Measurements from ENCODE around the gene CHD1.

CHD1 gene

DNA sequence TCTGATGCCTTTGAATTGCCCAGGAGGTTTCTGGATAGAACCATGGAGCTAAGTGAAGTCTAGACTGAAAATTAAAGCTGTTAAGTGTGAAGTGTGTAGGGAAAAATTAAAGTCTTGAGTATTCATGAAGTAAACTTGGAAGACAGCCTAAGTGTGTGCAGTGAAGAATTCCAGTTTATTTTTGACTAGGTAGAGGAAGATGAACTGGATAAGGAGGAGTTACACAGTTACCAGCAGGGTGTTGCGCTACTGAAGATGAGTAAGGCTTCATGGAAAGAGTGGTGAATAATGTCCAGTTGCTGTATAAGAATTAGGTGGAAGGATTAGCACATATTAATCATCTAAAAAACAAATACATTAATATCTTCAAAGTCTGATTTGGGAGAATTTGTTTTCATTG, 5.7 kb upstream of the CHD1 start:
- DNase-seq = no peak

DNA sequence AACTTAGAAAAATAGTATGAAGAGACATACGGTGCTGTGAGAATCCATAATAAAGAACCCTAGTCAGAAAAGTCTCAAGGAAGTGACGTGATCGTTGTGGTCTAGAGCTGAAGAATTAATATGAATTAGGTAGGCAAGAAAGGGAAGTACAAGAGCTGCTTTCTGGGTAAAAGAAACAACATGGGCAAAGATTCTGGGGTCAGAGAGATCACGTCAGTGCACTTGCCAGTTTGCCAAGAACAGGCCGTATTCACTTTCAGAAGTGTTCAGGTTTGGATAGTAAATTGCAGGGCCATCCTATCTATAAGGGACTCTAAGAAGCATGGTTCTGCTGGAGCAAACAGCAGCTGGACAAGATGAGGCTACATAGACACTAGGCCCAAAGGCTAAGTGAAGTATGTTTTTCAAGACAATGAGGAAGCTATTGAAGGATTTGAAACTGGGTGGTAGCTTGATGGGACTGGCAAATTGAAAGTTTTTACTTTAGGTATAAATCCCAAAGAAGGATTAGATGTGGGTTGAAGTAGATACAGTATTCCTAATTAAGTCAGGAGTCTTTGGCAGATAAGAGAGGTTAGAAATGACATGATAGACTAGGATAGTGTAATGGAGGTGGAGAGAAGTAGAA, 4.8 kb upstream of the CHD1 start:
- DNase-seq = no peak

DNA sequence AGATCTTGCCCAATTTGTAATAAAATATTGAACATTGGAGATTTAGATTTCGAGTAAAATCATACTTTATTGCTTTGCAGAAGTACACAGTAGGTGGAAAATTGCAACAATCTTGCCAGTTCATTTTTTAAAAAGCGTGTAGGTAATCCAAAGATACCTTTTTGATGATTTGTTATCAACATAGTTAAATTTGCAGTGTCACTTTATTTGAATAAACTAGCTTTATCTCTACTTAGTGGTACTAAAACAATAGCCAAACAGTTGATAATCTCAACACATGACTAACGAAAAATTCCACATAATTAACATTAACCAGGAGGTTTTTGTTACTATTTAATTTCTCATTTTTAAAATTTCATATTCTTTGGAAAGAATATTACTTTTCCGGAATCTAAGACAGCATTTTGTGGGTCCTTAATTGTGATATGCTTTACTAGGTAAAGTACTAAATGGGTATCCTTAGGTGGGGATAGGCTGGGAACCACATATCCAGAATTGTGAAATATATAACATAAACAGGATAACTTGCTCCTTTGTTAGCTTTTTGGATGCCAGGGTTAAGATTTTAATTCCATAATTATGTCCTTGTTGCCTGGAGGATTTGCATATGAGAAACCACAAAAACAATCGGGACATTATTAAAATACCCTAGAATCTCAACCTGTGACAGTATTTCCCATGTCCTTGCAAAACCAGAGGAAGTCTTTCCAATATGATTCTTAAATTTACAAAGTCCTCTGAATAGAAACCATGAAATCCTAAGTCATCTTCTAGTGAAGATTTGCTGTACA, 2.4 kb upstream of the CHD1 start:
- no peak for DNase-seq

DNA sequence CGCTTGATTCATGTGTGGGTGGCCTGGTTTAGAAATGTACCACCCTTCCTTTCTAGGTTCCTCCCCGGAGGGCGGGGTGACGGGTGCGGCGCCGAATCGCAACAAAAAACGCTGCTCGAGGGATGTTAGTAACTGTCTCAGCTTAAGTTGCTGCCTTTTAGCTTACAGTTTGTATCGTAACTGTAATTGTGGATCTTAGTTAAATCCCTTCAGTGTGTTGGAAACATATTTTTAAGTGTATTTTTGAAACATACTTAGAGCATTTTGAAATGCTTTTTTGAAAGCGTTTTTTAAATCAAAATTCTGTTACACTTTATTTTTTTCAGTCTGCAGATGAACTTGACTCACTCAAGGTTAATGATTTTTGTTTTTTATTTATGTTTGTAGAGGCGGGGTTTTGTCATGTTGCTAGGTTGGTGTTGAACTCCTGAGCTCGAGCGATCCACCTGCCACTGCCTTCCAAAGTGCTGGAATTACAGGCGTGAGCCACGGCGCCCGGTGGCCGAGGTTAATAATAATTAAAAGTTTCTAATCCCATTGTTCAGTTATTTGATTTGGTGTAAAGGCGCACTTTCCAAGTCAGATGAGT, 997 bp upstream of the CHD1 start:
- peak; percentile 38 for DNase-seq

DNA sequence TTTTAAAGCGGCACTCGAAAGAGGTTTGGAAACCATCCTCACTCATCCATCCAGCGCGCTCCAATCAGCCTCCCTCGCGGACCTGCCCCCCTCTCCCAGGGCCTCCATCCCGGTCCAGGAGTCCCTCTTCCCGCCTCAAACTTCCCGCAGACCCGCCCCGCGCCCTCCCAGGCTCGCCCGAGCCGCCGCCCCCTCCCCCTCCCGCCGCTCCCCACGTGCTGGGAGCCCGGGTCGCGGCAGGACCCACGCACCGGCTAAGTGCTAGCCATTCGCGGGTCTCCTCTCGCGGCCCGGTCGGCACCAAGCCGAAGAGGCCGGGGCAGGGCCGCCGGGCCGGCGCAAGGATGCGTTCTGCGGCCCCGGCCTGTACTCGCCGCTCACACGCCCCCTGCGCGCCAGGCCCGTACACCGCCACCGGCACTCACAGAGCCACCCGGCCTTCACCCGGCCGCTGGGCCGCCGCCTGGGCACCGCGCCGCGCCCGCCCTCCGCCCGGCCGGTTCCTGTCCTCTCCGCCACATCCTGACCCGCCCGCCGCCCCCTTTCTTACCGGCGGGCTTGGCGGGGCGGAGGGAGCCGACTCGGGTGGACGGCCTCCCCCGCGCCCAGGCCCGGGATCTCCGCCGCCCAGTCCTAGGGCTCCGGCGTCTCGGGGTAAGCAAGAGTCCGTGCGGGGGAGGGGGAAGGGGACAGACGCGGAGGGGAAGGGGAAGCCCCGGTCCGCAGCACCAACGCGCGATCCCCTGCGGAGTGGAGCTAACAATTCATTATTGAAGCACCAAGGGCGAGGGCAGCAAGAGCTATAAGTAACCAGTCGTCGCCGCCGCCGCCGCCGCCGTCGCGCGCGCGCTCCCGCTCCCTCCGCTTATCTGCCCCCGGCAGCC, 576 bp downstream of the CHD1 start:
- peak; percentile 85 for DNase-seq

DNA sequence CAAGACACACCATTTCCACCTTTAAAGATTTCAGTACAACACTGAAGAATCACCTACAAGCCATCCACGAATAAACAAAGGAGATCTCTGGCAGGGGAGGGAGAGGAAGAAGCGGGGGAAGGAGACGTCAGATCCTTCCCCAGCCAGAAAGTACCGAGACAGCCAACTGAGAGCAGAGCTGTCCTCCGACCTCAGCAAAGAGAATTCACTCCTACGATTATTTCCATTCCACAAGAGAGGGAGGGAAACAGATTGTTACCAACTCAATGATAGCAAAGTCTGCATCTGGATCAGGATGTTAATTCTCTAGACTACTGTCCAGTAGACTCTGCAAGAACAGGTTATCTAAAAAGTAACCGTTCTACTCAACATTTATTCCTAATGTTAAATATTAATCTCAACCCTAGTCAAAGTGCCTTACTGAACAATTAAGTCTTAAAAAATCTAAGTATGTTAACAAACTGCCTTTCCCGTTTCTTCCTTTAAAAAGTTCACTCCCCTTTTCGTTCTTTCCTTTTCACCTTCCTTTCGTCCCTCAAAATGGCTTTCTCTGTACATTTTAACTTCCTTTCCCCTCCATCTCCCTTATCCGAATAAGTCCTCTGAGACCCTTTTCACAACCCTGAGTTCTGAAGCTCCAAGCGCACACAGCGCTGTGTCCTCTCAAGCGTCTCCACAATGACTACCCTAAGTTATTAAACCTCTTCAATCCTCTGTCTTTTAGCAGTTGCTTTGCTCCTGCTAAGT, 1.4 kb downstream of the CHD1 start:
- peak; percentile 73 for DNase-seq

DNA sequence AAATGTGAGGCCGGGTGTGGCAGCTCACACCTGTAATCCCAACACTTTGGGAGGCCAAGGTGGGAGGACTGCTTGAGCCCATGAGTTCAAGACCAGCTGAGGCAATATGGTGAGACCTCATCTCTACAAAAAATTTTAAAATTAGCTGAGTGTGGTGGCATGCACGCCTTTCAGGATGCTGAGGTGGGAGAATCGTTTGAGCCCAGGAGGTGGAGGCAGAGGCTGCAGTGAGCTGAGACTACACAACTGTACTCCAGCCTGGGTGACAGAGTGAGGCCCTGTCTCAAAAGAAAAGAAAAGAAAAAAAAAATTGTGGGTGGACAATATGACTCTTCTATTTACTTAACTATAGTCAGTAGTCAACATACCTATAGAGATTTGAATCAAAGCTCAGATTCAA, 4.8 kb downstream of the CHD1 start:
- DNase-seq = no peak

DNA sequence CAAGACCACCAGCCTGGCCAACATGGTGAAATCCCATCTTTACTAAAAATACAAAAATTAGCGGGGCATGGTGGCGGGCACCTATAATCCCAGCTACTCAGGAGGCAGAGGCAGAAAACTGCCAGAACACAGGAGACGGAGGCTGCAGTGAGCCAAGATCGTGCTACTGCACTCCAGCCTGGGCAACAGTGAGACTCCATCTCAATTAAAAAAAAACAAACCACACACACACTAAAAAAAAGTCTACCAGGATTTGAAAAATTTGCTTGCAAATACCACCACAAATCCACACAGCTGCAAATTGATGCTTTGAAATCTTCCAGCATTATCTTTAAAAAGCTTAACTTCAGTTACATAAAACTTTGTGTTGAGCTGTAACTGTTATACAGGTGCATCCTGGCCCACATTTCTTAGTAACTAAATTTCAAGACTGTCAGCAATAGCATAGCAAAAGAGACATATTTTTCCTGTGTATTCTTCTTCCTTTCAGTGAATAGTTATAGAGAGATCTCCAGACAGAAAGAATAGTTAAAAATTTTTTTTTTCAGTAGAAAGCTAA, 6.8 kb downstream of the CHD1 start:
- no peak for DNase-seq

DNA sequence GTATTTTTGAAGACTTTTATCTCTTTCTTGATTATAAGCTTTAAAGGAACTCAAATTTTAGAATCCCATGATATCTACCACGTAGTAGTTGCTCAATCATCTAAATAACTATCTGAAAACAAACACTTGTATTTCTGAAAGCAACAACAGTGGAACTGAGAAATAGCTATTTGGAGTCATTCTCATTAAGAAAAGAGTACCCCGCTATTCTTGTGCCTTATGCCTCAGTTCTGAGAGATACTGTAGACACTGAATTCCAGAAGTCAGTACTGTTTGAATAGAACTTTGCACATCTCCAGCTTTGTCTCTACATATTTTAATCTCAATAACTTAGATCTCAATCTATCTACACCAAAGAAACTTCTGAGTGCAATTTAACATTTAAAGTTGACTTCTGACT, 11.4 kb downstream of the CHD1 start:
- DNase-seq = no peak

DNA sequence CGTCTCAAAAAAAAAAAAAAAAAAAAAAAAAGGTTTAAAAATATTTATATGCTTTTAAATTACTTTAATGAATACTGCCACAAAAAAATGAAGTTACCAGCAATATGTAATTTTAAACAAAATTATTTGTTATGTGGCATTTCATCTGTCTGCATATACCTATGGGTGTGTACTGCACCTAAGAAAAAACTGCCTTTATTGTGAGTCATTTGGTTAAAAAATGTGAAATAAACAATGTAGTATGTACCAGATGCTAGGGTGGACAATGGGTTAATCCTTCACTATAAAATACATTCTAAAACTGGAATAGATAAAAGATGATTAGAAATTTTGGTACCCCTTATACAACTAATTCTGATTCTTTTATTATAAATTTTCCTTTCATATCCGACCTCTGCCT, 12.3 kb downstream of the CHD1 start:
- no peak for DNase-seq

DNA sequence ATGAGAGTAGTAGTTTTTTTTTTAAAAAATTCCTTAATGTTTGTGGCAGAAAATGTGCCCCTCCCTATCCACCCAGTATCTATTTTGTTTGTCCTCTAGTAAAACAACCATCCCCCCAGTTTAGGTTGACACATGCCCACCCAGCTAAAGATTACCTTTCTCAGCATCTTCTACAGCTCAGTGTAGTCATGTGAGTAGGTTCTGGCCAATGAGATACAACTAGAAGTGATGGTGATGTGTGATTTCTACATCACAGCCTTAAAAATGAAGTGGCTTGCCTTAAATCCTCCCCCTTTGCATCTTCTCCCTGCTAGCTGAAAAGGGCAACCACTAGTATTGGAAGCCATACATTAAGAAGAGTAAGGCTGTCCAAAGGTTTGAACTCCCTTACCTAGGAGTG, 14.9 kb downstream of the CHD1 start:
- DNase-seq = no peak

DNA sequence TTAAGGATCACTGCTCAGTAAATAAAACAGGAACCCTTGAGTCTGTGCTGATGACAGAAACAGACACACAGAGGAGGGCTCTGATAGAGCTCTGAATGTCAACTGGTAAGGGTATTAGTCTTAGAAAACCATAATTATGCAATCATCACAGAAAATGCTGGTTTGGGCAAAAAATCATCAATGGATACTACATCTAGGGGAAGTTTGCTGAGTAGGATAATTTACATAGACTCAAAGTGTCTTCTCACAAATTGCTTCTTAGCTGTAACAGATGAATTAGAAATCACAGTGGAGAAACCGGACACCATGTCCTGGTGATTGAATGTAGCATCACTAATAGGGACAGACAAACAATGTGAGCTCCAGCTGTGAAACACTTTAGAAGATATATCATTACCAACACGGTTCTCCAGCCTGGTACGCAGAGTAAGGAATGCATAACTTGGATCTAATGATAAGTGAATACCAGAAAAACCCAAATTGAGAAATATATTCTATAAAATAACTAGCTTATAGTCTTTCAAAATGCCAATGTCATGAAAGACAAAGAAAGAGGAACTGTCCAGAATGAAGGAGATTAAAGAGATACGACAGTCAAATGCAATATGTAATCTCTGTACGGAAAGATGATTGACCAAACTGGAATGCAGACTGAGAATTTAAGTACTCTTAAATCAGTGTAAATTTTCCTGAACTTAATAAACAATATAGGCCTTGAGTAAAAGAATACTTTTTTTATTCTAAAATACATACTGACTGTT, 17.3 kb downstream of the CHD1 start:
- DNase-seq = peak; percentile 89

DNA sequence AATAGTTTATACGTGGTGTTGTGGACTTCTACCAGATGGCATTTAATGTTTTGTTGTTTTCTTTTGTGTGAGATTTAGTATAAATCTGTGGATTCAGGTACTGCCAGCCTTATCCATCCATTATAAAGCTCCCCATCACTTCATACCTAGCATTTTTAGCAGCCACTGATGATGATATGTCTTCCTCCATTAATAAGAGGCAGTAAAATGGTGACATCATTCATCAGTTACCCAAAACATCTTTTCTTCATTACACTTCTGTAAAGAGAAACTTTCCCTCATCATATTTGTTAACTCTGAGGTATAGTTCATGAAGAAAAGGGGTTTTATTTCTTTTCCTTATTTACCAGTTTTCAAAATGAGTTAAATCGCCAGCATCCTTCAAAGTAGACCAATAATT, 19.4 kb downstream of the CHD1 start:
- no peak for DNase-seq

DNA sequence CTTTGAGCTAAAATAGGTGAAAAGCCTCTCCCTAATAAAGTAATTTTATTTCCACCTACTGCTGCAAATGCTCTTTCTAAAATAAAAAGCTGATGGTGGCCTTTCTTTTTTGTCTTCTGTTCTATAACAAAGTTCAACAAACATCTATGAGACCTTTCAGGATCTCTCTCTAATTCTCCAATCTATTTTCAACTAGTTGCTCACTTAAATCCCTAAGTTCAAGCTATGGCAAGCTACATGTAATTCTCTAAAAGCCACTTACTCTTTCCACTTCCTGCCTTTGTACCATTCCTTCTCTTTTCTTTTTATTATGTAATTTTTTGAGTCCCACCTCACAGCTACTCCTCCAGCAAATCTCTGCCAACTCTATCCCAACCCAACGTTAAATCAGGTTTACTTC, 20.9 kb downstream of the CHD1 start:
- DNase-seq = no peak

DNA sequence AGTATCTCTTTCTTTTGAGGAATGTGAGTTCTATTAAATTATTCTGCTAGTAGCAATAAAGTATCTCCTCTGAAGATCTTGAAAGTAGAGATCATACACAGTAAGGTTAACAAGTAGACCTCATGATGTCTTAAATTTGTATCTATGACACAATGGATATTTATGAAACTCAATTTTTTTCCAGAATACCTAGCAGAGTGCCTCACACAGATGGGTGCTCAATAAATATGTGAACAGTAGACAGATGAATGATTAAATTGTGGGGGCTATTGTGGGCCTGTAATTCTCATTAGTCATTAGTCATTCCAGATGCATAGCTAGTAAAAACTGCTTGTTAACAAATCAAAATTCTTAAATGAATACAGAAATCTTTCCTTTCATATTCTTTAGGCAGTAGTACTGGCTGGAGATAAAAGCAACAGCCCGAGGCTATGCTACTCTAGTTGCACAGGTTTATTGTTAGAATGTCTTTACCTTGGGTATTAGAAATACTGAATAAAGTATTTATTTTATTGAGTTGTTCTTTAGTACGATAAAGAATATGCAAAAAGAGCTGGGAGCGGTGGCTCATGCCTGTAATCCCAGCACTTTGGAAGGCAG, 22.0 kb downstream of the CHD1 start:
- no peak for DNase-seq

DNA sequence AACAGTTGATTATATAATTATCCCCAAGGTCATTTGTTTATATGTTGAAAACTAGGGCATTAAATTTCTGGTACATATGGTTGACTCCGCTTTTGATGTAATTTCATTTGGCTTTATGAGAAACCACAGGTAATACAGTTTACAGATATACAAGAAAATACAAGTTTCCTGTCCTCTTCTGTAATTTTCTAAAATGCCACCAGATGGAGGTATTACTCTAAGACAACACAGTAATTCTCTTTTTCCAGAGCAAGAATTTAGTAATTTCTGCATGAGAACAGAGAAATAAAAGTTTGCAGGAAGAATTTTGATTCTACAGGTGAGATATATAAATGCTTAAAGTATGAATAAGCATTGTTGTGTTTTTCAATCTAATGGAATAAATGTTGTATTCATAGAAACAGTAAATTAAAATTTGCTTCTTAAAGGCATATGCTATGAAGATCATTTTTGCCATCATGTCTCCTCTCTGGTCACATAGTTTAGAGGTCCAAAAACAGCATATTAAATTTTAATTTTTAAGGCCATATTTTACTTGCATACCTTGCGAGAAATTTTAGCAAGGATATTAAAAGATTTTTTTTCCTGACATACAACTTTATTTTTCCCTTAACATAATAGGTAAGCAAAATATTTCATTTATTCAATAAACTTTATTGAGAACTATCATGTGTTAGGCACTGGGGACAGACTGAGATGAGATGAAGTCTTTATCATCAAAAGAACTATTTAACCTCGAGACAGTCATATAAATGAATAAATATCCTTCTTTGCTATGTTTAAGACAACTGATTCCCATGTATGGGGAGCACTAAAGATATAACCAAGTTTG, 22.7 kb downstream of the CHD1 start:
- peak; percentile 61 for DNase-seq

DNA sequence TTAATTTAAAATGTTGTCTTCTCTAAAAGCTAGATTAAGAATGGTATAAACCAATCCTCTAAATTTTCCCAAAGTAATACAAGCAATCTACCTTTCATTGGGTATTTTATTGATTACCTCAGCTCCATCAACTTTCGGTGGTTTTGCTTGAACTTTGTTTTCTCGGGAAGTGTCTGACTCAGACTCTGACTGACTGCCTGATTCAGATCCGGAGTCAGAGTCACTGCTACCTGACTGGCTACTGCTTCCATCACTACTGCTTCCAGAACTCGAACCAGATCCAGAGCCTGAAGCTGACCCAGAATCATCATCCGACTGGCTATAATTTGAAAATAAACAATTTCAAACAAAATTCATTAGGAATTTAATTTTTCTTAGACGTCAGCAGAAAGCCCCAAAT, 24.0 kb downstream of the CHD1 start:
- DNase-seq = no peak

DNA sequence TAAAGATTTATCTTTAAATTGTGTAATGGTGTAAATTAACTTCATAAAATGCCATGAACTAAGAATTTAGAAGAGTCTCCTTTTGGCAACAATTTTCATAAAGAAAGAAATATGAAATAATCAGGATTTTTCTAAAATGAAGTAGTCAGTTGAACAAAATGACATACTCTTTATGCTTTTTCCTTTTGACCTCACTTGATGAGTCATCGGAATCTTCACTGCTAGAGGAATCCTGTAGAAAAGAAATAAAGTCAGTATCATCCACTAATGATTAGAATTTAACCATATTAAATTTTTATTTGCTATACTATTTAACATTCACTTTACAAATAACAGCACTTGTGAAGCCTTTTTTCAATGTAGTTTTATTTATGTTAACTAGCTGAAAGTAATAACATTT, 26.1 kb downstream of the CHD1 start:
- no peak for DNase-seq

DNA sequence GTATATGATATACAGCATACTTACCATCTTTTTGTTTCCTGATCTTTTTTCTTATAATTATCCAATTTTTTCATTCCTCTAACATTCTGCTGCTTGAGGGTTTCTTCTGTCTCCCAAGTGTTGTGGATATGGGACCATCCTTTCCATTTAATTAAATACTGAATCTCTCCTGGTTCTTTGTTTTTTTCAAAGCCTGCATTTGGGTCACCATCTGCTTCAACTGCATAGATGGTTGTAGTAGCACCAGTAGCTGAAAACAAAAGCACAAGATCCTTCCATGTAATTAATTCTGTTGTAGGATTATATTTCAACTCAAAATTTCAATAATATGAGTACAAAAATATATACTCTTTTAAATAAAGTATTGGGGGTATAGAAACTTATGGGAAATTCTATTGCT, 29.4 kb downstream of the CHD1 start:
- no peak for DNase-seq

DNA sequence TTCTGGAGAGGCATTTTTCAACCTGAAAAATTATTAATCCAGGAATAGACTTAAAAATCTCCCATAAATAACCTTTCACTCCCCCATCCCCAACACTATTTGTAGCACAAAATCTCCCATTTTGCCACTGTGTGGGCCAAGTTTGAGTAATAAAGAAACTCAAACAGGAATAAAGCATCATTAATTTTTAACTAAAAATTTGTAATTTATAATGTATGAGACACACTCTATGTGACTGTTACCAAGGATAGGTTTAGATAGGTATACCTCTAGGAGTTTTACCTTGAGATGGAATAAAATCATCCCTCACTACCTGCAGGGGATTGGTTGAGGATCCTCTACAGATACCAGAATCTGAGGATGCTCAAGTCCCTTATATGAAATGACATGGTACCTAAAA, 30.1 kb downstream of the CHD1 start:
- DNase-seq = no peak
